Adrenal gland (tissue), 12 donors: ENCODE results near the gene MED27. TPM values are rescaled to one million over a fixed set of nuclear protein-coding genes. Genes with fewer than 3 reads are reported as not detected.
"Not testable (repeated sequence)": the region's sequence is repeated elsewhere in the genome, so short reads cannot be mapped to it uniquely, and the experiment has no call there.

Source experiments
- DNase-seq, 7 donors: peaks; one replicate each; pipeline ENCODE4 v3.0.0-alpha.2; 2019 to 2020
- H3K27ac ChIP-seq, 5 donors: fragments of 200-600 bp; sonication (generic) in 4 of 5; 1 replicate in 3 of 5; 2 replicates in 2 of 5; pipeline versions ENCODE4 v1.5.1 to v1.8.0; 2016 to 2020; ENCODE audit warnings: mild to moderate bottlenecking in 1 of 5
- H3K27me3 ChIP-seq: fragments of 200-600 bp; 2 replicates; pipeline ENCODE4 v1.8.0; 2021
- H3K36me3 ChIP-seq, 2 donors: fragments of 200-600 bp; replicated peaks in 1 of 2; 1 replicate in 1 of 2; 2 replicates in 1 of 2; pipeline versions ENCODE4 v1.5.1 to v1.8.0; 2018 to 2022
- H3K4me1 ChIP-seq, 2 donors: fragments of 200-600 bp; replicated peaks in 1 of 2; 1 replicate in 1 of 2; 2 replicates in 1 of 2; pipeline versions ENCODE4 v1.5.1 to v1.8.0; 2018 to 2021
- H3K4me3 ChIP-seq, 4 donors: fragments of 200-600 bp; sonication (generic) in 3 of 4; one replicate each; pipeline ENCODE4 v1.5.1; 2016 to 2018
- H3K9me3 ChIP-seq, 3 donors: fragments of 200-600 bp; sonication (generic) in 1 of 3; replicated peaks in 1 of 3; 1 replicate in 2 of 3; 2 replicates in 1 of 3; pipeline versions ENCODE4 v1.5.1 to v1.8.0; 2016 to 2021
- POLR2A ChIP-seq, 2 donors: fragments of 450-650 bp; IDR thresholded peaks; one replicate each; pipeline ENCODE4 v1.6.1; 2017; ENCODE audit warnings: antibody characterized with exemption in 2 of 2, mild to moderate bottlenecking in 2 of 2, moderate library complexity in 1 of 2
- WGBS, 4 donors: extraction: QIAGEN DNeasy Blood & Tissue Kit in 2 of 4; methylation state at CpG; one replicate each; pipeline versions ENCODE4 v1.1.5 to v1.1.7; 2013 to 2017; 5-methylcytosine and 5-hydroxymethylcytosine counted together
- intact Hi-C, 2 donors: fragments of 100-400 bp; cut with DNase I; formaldehyde crosslinking; loops; one replicate each; pipeline versions ENCODE4 v1.14.1 to v1.15.0; 2022 to 2023
- polyA plus RNA-seq, 3 donors: library from polyadenylated mRNA; stranded (reverse); fragments of 200-250 nt in 2 of 3; fragments of 350-450 nt in 1 of 3; fragmentation: Illumina TruSeq in 1 of 3; extraction: RNeasy Lipid Tissue Mini Kit (QIAGEN cat#74804) in 1 of 3; gene quantifications; one replicate each; pipeline ENCODE4 v1.2.3, GENCODE V29; 2013 to 2014
- total RNA-seq, 9 donors: library from RNA; depleted of rRNA in 4 of 9; stranded (reverse); fragments of >200 nt in 4 of 9; fragments of 120-200 nt in 1 of 9; fragmentation: NEBNext Ultra II Directional in 1 of 9; extraction: Animal tissue kit (Norgen Biotek cat#: 25700) in 1 of 9; gene quantifications; one replicate each; pipeline versions ENCODE4 v1.1.0 to v1.2.4, GENCODE V29; 2013 to 2023
- TF ChIP-seq, protein P1 (sequence below), 6 experiments: fragments of 450-650 bp in 4 of 6; fragments of 200-600 bp in 2 of 6; sonication (generic) in 1 of 6; IDR thresholded peaks; 1 replicate in 5 of 6; 2 replicates in 1 of 6; pipeline versions ENCODE4 v1.5.1 to v1.8.0; 2016 to 2021; ENCODE audit warnings: antibody characterized with exemption in 6 of 6, mild to moderate bottlenecking in 2 of 6, moderate library complexity in 1 of 6
- donor health status: healthy with polysubstance abuse.
- donor health status: Bipolar disorder and iron deficiency.
- donor health status: DM: yes; HTN: yes; CAD: no.
- donor health status: DM: no; HTN: no; CAD: no.
- donor health status: DM: no; HTN: no; CAD: no.
- donor health status: DM: yes; HTN: yes; CAD: no.

Gene MED27
- total and polyA plus RNA-seq, 12 donors, result 12.2 to 37.4 (median 15.9) TPM

DNA sequence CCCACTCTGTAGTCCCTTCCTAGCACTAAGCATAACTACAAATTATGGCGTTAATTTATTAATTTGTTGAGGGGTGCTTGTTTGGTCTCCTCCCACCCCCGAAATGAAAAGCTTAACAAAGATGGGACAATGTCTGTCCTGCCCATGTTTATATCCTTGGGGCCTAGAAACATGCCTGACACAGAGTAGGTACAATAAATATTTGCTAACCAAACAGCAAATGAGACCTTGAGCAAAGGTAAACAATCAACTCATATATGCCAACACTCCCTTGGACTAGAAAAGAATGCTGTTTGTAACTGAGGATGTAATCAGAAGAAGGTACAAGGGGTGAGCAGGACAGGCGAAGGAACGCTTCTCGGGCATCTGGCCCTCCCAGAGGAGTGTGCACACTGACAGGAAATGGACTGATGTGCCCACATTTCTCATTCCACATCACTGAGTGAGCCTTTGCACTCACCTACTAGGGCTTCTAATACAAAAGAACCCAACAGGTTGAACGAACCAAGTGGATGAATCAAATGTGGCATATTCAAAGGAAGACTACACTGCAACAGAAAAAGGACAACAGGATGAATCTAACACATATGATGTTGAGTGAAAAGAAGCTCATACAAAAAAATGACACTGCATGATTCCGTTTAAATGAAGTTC, 66.8 kb downstream of the MED27 start:
- TF ChIP-seq, protein P1, sequence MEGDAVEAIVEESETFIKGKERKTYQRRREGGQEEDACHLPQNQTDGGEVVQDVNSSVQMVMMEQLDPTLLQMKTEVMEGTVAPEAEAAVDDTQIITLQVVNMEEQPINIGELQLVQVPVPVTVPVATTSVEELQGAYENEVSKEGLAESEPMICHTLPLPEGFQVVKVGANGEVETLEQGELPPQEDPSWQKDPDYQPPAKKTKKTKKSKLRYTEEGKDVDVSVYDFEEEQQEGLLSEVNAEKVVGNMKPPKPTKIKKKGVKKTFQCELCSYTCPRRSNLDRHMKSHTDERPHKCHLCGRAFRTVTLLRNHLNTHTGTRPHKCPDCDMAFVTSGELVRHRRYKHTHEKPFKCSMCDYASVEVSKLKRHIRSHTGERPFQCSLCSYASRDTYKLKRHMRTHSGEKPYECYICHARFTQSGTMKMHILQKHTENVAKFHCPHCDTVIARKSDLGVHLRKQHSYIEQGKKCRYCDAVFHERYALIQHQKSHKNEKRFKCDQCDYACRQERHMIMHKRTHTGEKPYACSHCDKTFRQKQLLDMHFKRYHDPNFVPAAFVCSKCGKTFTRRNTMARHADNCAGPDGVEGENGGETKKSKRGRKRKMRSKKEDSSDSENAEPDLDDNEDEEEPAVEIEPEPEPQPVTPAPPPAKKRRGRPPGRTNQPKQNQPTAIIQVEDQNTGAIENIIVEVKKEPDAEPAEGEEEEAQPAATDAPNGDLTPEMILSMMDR (IDR thresholded peaks at IDR 0.05), result no peak
- TF ChIP-seq POLR2A (IDR thresholded peaks at IDR 0.05), result no peak
- H3K4me3 ChIP-seq, result no peak overlapping the region
- peaks cover 0 to 6% of the 10 kb centered on the region in 2 donors for H3K4me1 ChIP-seq
- H3K36me3 ChIP-seq, result no peaks in the 10 kb centered on the region
- no peaks in the 10 kb centered on the region for H3K9me3 ChIP-seq
- H3K27me3 ChIP-seq, result no peaks in the 10 kb centered on the region
- no peak for DNase-seq
- WGBS, 4 donors, result 94 to 98% (median 96%) methylated on average over 7 of the region's 7 CpGs
- intact Hi-C loops, result no loop called here
- no peak overlapping the region for H3K27ac ChIP-seq

DNA sequence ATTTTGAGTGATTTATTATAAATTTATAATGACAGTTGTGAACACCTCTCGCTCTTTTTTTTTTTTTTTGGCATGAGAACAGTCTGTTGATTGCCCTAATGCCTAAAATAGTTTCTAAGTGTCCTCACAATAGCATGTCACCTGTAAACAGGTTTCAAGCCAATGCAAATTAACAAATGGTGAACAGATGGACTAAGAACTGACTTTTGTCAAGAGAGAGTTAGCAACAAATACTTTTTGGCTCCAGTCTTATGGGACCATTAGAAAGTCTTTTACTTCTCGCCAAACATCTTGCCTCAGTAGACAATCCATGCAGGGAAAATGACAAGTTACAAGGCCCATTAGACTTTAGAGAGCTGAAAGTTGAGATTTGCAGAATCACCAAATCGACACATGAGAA, 67.8 kb downstream of the MED27 start:
- peaks cover 0 to 6% of the 10 kb centered on the region in 2 donors for H3K4me1 ChIP-seq
- no peak overlapping the region for H3K4me3 ChIP-seq
- no peak for DNase-seq
- no peaks in the 10 kb centered on the region for H3K27me3 ChIP-seq
- WGBS, 4 donors, result 96 to 97% (median 96%) methylated on average over 3 of the region's 3 CpGs
- TF ChIP-seq, protein P1 (IDR thresholded peaks at IDR 0.05), result no peak
- no peak for TF ChIP-seq POLR2A (IDR thresholded peaks at IDR 0.05)
- H3K9me3 ChIP-seq, result no peaks in the 10 kb centered on the region
- H3K27ac ChIP-seq, result no peak overlapping the region
- H3K36me3 ChIP-seq, result no peaks in the 10 kb centered on the region
- intact Hi-C loops, result no loop called here

DNA sequence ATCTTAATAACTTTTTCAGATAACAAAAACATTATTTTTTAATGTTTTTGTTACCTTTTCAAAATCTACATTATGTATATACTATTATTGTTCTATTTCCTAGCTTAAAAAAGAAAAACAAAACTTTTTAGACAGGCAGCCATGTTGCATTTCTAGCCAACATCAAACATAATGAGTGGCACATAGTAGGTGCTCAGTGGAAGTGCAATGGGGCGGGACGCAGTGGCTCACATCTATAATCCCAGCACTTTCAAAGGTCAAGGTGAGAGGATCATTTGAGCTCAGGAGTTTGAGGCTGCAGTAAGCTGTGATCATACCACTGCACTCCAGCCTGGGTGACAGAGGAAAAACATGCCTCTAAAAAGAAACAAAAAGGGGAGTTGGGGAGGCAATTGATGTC, 68.4 kb downstream of the MED27 start:
- Histone ChIP-seq H3K9me3 (no peaks in the 10 kb centered on the region), H3K4me1 (peaks cover 0 to 7% of the 10 kb centered on the region in 2 donors), H3K4me3 (no peak overlapping the region), H3K27ac (no peak overlapping the region), H3K27me3 (no peaks in the 10 kb centered on the region), H3K36me3 (no peaks in the 10 kb centered on the region)
- WGBS, 4 donors, result 56 to 65% (median 59%) methylated on average over 2 of the region's 2 CpGs
- TF ChIP-seq POLR2A (IDR thresholded peaks at IDR 0.05), result no peak
- TF ChIP-seq, protein P1 (IDR thresholded peaks at IDR 0.05), result no peak
- DNase-seq, result no peak
- intact Hi-C loops, result no loop called here

DNA sequence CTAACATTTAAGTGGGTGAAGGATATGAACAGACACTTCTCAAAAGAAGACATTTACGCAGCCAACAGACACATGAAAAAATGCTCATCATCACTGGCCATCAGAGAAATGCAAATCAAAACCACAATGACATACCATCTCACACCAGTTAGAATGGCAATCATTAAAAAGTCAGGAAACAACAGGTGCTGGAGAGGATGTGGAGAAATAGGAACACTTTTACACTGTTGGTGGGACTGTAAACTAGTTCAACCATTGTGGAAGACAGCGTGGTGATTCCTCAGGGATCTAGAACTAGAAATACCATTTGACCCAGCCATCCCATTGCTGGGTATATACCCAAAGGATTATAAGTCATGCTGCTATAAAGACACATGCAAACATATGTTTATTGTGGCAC, 69.5 kb downstream of the MED27 start:
- 76 to 100% (median 88%) methylated on average over 2 of the region's 2 CpGs; no CpG with 5 or more reads in 1 of the 4 donors for WGBS, 4 donors
- H3K27ac ChIP-seq, H3K36me3 ChIP-seq, H3K9me3 ChIP-seq, H3K27me3 ChIP-seq, H3K4me3 ChIP-seq, DNase-seq, intact Hi-C loops: not testable (repeated sequence)
- peaks cover 0 to 16% of the 10 kb centered on the region in 2 donors for H3K4me1 ChIP-seq
